Neuron (in vitro differentiated cells): Measurements from ENCODE around the gene OSGEPL1.
"Not testable (repeated sequence)": the region's sequence is repeated elsewhere in the genome, so short reads cannot be mapped to it uniquely, and the experiment has no call there.

Experiments used
- H2AFZ ChIP-seq: one replicate; pipeline ENCODE4 v1.6.1; 2013; ENCODE audit warnings: low read depth, mild to moderate bottlenecking, inconsistent platforms, low read length, moderate library complexity
- H3K27me3 ChIP-seq: one replicate; pipeline ENCODE4 v1.6.1; 2013; ENCODE audit warnings: low read length; ENCODE audit not compliant: insufficient read depth
- H3K36me3 ChIP-seq: one replicate; pipeline ENCODE4 v1.6.1; 2013; ENCODE audit warnings: low read length; ENCODE audit not compliant: insufficient read depth
- H3K4me1 ChIP-seq: one replicate; pipeline ENCODE4 v1.6.1; 2013; ENCODE audit warnings: low read length; ENCODE audit not compliant: insufficient read depth
- H3K4me3 ChIP-seq: 2 replicates; pipeline ENCODE4 v1.5.1; 2013; ENCODE audit warnings: mild to moderate bottlenecking, low read length, moderate library complexity
- H3K9me3 ChIP-seq: one replicate; pipeline ENCODE4 v1.6.1; 2013; ENCODE audit warnings: low read length

The OSGEPL1 gene

GRCh38 chr2:189717593-189717992 lies 45.0 kb downstream of the OSGEPL1 start:
- H3K4me1 ChIP-seq, H3K9me3 ChIP-seq, H2AFZ ChIP-seq, H3K27me3 ChIP-seq, H3K4me3 ChIP-seq, H3K36me3 ChIP-seq: not testable (repeated sequence)

- Histone ChIP-seq H3K4me1 (no peaks in the 10 kb centered on the region), H3K36me3 (no peaks in the 10 kb centered on the region), H3K4me3 (no peak overlapping the region), H3K9me3 (no peaks in the 10 kb centered on the region), H2AFZ (no peak overlapping the region), H3K27me3 (no peaks in the 10 kb centered on the region)
Measured at GRCh38 chr2:189709501-189710221, 52.9 kb downstream of the OSGEPL1 start.

GRCh38 chr2:189702071-189702470 lies 60.5 kb downstream of the OSGEPL1 start:
- Histone ChIP-seq H3K27me3 (no peaks in the 10 kb centered on the region), H3K4me3 (no peak overlapping the region), H3K4me1 (no peaks in the 10 kb centered on the region), H3K9me3 (no peaks in the 10 kb centered on the region), H2AFZ (no peak overlapping the region), H3K36me3 (no peaks in the 10 kb centered on the region)

GRCh38 chr2:189700681-189701080 lies 61.9 kb downstream of the OSGEPL1 start:
- Histone ChIP-seq H3K27me3 (no peaks in the 10 kb centered on the region), H3K9me3 (no peaks in the 10 kb centered on the region), H3K4me3 (no peak overlapping the region), H3K36me3 (no peaks in the 10 kb centered on the region), H2AFZ (no peak overlapping the region), H3K4me1 (no peaks in the 10 kb centered on the region)

- no peaks in the 10 kb centered on the region for H3K27me3 ChIP-seq
- H3K36me3 ChIP-seq: no peaks in the 10 kb centered on the region
- H2AFZ ChIP-seq: no peak overlapping the region
- H3K9me3 ChIP-seq: no peaks in the 10 kb centered on the region
- no peaks in the 10 kb centered on the region for H3K4me1 ChIP-seq
- no peak overlapping the region for H3K4me3 ChIP-seq
Measured at GRCh38 chr2:189698020-189698887, 64.3 kb downstream of the OSGEPL1 start.
